ENCODE results near the gene HHIP.
A peak's percentile ranks its signal among the peaks of the same experiment; 100 is the strongest.

DNA sequence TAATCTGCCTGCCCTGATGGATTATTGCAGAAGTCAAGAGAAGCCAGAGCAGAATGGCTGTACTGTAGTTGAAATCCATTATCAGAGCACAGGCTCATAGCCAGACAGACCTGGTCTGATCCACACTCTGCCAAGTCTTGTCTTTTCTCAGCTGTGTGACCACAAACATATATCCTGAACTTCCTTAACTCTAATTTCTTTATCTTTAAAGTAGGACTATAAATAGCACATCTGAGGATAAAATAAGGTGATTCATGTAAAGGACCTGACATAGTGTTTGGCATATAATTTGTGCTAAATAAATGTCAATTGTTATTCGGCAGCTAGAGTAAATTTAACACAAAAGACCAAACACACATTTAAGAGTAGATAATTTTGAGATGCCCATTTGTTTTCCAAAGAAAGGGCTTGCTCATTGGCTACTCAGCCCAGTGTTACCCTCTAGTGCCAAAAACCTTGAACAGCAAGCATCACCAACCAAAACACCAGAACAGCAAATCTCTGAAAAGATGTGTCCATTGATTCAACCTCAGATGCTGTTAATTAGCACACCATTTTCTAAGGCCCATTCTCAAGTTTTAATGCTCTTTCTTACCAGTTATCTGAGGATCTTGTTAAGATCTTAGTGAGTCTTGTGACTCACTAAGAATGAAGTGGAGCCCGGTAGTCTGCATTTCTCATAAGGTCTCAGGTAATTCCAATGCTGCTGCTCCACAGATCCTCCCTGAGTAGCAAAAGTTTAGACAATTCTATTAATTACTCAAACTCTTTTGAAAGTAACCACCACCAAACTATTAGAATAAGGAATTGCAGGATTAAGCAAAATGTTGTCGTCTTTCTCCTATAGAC is 108.8 kb downstream of the HHIP start:
- TF ChIP-seq, protein P1, sequence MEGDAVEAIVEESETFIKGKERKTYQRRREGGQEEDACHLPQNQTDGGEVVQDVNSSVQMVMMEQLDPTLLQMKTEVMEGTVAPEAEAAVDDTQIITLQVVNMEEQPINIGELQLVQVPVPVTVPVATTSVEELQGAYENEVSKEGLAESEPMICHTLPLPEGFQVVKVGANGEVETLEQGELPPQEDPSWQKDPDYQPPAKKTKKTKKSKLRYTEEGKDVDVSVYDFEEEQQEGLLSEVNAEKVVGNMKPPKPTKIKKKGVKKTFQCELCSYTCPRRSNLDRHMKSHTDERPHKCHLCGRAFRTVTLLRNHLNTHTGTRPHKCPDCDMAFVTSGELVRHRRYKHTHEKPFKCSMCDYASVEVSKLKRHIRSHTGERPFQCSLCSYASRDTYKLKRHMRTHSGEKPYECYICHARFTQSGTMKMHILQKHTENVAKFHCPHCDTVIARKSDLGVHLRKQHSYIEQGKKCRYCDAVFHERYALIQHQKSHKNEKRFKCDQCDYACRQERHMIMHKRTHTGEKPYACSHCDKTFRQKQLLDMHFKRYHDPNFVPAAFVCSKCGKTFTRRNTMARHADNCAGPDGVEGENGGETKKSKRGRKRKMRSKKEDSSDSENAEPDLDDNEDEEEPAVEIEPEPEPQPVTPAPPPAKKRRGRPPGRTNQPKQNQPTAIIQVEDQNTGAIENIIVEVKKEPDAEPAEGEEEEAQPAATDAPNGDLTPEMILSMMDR (IDR thresholded peaks at IDR 0.05): peak; percentile 13 to 73 (median 55)
- no peak for TF ChIP-seq POLR2A (IDR thresholded peaks at IDR 0.05)
